Umbilical cord (tissue), 2 donors: Measurements from ENCODE around the gene CDPF1. TPM values are rescaled to one million over a fixed set of nuclear protein-coding genes. Genes with fewer than 3 reads are reported as not detected.

Source experiments
- DNase-seq: peaks from one replicate; pipeline ENCODE4 v3.0.0-alpha.2; 2015; ENCODE audit warnings: low spot score
- total RNA-seq: library from RNA; depleted of rRNA; stranded (reverse); fragments of >200 nt; gene quantifications from one replicate; pipeline ENCODE4 v1.2.3, GENCODE V29; 2014; ENCODE audit warnings: low replicate concordance; ENCODE audit not compliant: insufficient read depth

Gene CDPF1
- 13.5 TPM for total RNA-seq

GRCh38 chr22:46250035-46250782 lies at the start of gene CDPF1:
Gene CDPF1, minus strand, starts transcription at chr22:46250293. Its CDS starts 2,009 bp downstream, at chr22:46248284.
- DNase-seq: peak; percentile 88

GRCh38 chr22:46299101-46299500 lies 49.0 kb upstream of the CDPF1 start:
- no peak for DNase-seq

- DNase-seq: no peak
Observed at GRCh38 chr22:46297151-46297812, 47.2 kb upstream of the CDPF1 start.

- peak; percentile 99 for DNase-seq
Observed at GRCh38 chr22:46296257-46297150, 46.4 kb upstream of the CDPF1 start, which contains the start of gene GTSE1. Gene GTSE1, plus strand, starts transcription at chr22:46296870. Its CDS starts 531 bp downstream, at chr22:46297401.

- DNase-seq: no peak
Observed at GRCh38 chr22:46295277-46295971, 45.3 kb upstream of the CDPF1 start.

GRCh38 chr22:46294784-46295183 lies 44.7 kb upstream of the CDPF1 start:
- DNase-seq: no peak

GRCh38 chr22:46293577-46294260 lies 43.6 kb upstream of the CDPF1 start:
- peak; percentile 54 for DNase-seq

GRCh38 chr22:46292732-46293131 lies 42.6 kb upstream of the CDPF1 start:
- no peak for DNase-seq

- no peak for DNase-seq
Observed at GRCh38 chr22:46292173-46292572, 42.1 kb upstream of the CDPF1 start.

- no peak for DNase-seq
Observed at GRCh38 chr22:46290843-46291785, 41.0 kb upstream of the CDPF1 start.

- no peak for DNase-seq
Observed at GRCh38 chr22:46290121-46290842, 40.2 kb upstream of the CDPF1 start.

- DNase-seq: no peak
Observed at GRCh38 chr22:46289244-46289891, 39.3 kb upstream of the CDPF1 start.

- DNase-seq: no peak
Observed at GRCh38 chr22:46288846-46289243, 38.8 kb upstream of the CDPF1 start.

- DNase-seq: no peak
Observed at GRCh38 chr22:46287873-46288751, 38.0 kb upstream of the CDPF1 start.

GRCh38 chr22:46286941-46287872 lies 37.1 kb upstream of the CDPF1 start:
- no peak for DNase-seq

- no peak for DNase-seq
Observed at GRCh38 chr22:46286006-46286405, 35.9 kb upstream of the CDPF1 start.
